DOHH2 (cell line): ENCODE measurements around the gene GGACT.

Experiments
- EZH2phosphoT487 ChIP-seq: fragments of 200-600 bp; sonication (generic); IDR thresholded peaks from 2 replicates; pipeline ENCODE4 v1.6.1; 2017; ENCODE audit warnings: borderline replicate concordance, mild to moderate bottlenecking, antibody characterized with exemption, low read length, moderate library complexity, mixed read lengths
- TF ChIP-seq, protein P1 (sequence below): fragments of 200-600 bp; sonication (generic); IDR thresholded peaks from one replicate; pipeline ENCODE4 v1.5.1; 2014; ENCODE audit warnings: antibody characterized with exemption, mild to moderate bottlenecking, low read depth, low read length; ENCODE audit not compliant: poor library complexity, severe bottlenecking

DNA sequence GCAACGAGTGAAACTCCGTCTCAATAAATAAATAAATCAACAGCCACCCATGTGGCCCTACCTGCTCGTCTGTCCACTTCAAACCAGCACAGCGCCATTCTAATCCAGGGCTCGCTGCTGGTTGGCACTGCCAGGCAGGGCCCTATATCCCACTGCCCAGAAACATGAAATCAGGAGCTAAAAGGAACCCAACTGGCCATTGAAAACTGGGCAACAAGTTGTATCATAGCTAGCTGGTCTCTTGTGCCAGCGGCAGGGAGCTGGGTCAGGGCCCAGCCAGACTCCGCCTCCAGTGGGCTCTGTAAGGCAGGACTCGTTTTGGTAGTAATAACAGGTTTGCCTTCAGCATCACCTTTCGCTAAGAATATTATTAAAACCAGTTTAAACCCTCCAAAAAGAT lies 39.3 kb downstream of the GGACT start:
- TF ChIP-seq, protein P1, sequence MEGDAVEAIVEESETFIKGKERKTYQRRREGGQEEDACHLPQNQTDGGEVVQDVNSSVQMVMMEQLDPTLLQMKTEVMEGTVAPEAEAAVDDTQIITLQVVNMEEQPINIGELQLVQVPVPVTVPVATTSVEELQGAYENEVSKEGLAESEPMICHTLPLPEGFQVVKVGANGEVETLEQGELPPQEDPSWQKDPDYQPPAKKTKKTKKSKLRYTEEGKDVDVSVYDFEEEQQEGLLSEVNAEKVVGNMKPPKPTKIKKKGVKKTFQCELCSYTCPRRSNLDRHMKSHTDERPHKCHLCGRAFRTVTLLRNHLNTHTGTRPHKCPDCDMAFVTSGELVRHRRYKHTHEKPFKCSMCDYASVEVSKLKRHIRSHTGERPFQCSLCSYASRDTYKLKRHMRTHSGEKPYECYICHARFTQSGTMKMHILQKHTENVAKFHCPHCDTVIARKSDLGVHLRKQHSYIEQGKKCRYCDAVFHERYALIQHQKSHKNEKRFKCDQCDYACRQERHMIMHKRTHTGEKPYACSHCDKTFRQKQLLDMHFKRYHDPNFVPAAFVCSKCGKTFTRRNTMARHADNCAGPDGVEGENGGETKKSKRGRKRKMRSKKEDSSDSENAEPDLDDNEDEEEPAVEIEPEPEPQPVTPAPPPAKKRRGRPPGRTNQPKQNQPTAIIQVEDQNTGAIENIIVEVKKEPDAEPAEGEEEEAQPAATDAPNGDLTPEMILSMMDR: no peak
- TF ChIP-seq EZH2phosphoT487: no peak
